ENCODE data around the gene MPND.

- no peak for TF ChIP-seq CTCF (tag by site-specific recombination; IDR thresholded peaks at IDR 0.05)
- no peak for TF ChIP-seq YY1 (tag by site-specific recombination; IDR thresholded peaks at IDR 0.05)
- no peak for TF ChIP-seq ZBTB20 (tag by site-specific recombination; IDR thresholded peaks at IDR 0.05)
- TF ChIP-seq ZNF324 (tag by site-specific recombination; IDR thresholded peaks at IDR 0.05): no peak
- no peak for TF ChIP-seq PRDM4 (tag by site-specific recombination; IDR thresholded peaks at IDR 0.05)
- TF ChIP-seq ZNF792 (tag by site-specific recombination; IDR thresholded peaks at IDR 0.05): no peak
- TF ChIP-seq MYNN (tag by site-specific recombination; IDR thresholded peaks at IDR 0.05; ENCODE audit: borderline replicate concordance): no peak
- TF ChIP-seq PATZ1 (tag by site-specific recombination; IDR thresholded peaks at IDR 0.05): no peak; the same call in 1 of the 2 replicates
- no peak for TF ChIP-seq ZNF473 (tag by site-specific recombination; IDR thresholded peaks at IDR 0.05)
- no peak for TF ChIP-seq ZNF146 (tag by site-specific recombination; IDR thresholded peaks at IDR 0.05)
Measured at GRCh38 chr19:4354897-4355296, 11.5 kb downstream of the MPND start.

Measured in HEK293 (cell line).